ENCODE results near the gene EFS. TPM values are rescaled to one million over a fixed set of nuclear protein-coding genes. Genes with fewer than 3 reads are reported as not detected.

Gene EFS
- total RNA-seq, 6 experiments from 2014 or later, result 0.19 to 0.60 (median 0.39) TPM

DNA sequence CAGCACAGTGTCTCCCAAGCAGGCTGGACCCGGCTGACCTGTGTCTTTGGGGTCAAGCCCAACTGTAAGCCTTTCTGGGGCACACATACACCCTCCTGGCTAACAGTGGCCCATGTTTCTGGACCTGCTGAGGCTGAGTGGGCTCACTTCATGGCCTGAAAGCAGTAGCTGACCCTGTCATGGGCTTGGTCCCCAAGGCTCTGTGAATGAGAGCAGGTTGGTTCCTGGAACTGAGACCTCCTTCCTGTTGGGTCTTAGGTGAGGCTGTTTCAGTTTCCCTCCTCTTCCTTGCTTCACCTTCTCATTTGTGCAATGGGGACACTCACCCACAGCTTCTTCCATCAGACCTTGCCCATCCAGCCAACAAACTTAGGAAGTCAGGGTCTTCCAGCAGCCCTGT, 6.9 kb upstream of the EFS start:
- intact Hi-C loops (cut with DNase I), result loop anchor here in 1 of 2 donors (10.0 kb wide), 1 partner anchor 107 kb away; no protein-coding TSS in a partner anchor
- no peak for ATAC-seq
- WGBS (ENCODE audit: insufficient coverage, low coverage, low lambda C conversion rate, missing lambda C conversion rate), result no CpG with 5 or more reads among the region's 1 CpG
- no peak for DNase-seq
- no peak overlapping the region for H3K27ac ChIP-seq
- H3K4me3 ChIP-seq, result no peak overlapping the region
- H3K27me3 ChIP-seq, result no peaks in the 10 kb centered on the region
- H3K4me1 ChIP-seq, result no peaks in the 10 kb centered on the region
- TF ChIP-seq, protein P1, sequence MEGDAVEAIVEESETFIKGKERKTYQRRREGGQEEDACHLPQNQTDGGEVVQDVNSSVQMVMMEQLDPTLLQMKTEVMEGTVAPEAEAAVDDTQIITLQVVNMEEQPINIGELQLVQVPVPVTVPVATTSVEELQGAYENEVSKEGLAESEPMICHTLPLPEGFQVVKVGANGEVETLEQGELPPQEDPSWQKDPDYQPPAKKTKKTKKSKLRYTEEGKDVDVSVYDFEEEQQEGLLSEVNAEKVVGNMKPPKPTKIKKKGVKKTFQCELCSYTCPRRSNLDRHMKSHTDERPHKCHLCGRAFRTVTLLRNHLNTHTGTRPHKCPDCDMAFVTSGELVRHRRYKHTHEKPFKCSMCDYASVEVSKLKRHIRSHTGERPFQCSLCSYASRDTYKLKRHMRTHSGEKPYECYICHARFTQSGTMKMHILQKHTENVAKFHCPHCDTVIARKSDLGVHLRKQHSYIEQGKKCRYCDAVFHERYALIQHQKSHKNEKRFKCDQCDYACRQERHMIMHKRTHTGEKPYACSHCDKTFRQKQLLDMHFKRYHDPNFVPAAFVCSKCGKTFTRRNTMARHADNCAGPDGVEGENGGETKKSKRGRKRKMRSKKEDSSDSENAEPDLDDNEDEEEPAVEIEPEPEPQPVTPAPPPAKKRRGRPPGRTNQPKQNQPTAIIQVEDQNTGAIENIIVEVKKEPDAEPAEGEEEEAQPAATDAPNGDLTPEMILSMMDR (IDR thresholded peaks at IDR 0.05), result no peak
- TF ChIP-seq POLR2A (IDR thresholded peaks at IDR 0.05), result no peak
- H3K36me3 ChIP-seq, result no peaks in the 10 kb centered on the region
- H3K9me3 ChIP-seq, result no peaks in the 10 kb centered on the region

DNA sequence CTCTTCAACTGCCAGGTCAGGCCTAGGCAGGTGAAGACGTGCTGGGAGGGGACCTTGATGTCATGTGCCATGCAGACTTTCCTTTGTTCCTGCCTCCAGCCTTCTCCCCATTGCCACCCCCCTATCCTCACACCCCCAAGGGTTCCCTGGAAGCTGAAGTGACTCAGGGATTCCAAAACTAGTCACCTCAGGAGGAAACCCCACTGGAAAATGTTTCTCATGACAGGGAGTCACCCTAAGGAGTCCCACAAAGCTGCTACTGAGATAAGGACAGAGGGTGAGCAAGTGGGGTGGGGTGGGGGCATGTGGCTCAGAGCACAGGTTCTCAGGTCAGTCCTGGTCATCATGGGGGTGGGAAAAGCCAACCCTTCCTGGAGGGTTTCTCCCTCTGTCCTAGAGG, 5.2 kb upstream of the EFS start:
- TF ChIP-seq, protein P1 (IDR thresholded peaks at IDR 0.05), result no peak
- no peak for TF ChIP-seq POLR2A (IDR thresholded peaks at IDR 0.05)
- peaks cover 0 to 6% (median 0%) of the 10 kb centered on the region in 4 donors for H3K4me1 ChIP-seq
- no peak for DNase-seq
- H3K27ac ChIP-seq, result no peak overlapping the region
- 20% methylated on average over 1 of the region's 1 CpG for WGBS (ENCODE audit: insufficient coverage, low coverage, low lambda C conversion rate, missing lambda C conversion rate)
- no peak overlapping the region for H3K4me3 ChIP-seq
- no peaks in the 10 kb centered on the region for H3K9me3 ChIP-seq
- no peak for ATAC-seq
- H3K36me3 ChIP-seq, result no peaks in the 10 kb centered on the region
- intact Hi-C loops (cut with DNase I), result loop anchor here in 1 of 2 donors (10.0 kb wide), 1 partner anchor 105 kb away; no protein-coding TSS in a partner anchor
- peaks cover 0 to 9% of the 10 kb centered on the region in 2 donors for H3K27me3 ChIP-seq

DNA sequence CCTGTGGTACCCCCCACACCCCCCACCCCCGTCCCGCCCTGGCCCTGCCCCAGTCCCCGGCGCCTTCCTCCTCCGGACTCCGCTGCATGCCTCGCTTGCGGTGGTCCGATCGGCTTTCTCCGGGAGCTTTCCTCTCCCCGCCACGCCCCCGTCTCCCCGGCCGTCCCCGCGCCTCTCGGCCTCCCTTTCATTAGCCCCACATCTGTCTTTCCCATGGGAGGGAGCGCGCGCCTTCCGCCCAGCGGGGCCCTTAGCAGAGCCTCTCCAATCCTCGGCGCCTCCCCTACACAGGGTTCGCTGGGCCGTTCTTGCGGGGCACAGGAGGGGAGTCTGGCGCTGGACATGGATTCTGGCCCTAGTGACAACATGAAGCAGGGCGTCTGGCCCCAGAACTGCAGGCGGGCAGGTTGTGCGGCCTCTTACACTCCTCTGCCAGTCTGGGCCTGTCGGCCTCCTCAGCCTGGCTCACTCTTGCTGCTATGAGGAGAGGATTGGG, 1.5 kb upstream of the EFS start:
- Histone ChIP-seq H3K4me1 (peaks cover 0 to 12% (median 0%) of the 10 kb centered on the region in 4 donors), H3K4me3 (peak overlapping the region in 2 of 3 donors; percentile 14 to 35), H3K36me3 (no peaks in the 10 kb centered on the region), H3K27ac (peak overlapping the region in 1 of 3 donors; percentile 37), H3K27me3 (peaks cover 0 to 16% of the 10 kb centered on the region in 2 donors), H3K9me3 (no peaks in the 10 kb centered on the region)
- ATAC-seq (peak; percentile 28 to 56 (median 34)), DNase-seq (peak in 1 of 3 donors; percentile 55)
- 9% methylated on average over 14 of the region's 34 CpGs for WGBS (ENCODE audit: insufficient coverage, low coverage, low lambda C conversion rate, missing lambda C conversion rate)
- TF ChIP-seq, protein P1 (IDR thresholded peaks at IDR 0.05), result no peak
- TF ChIP-seq POLR2A (IDR thresholded peaks at IDR 0.05), result no peak
- intact Hi-C loops (cut with DNase I), result no loop called here

DNA sequence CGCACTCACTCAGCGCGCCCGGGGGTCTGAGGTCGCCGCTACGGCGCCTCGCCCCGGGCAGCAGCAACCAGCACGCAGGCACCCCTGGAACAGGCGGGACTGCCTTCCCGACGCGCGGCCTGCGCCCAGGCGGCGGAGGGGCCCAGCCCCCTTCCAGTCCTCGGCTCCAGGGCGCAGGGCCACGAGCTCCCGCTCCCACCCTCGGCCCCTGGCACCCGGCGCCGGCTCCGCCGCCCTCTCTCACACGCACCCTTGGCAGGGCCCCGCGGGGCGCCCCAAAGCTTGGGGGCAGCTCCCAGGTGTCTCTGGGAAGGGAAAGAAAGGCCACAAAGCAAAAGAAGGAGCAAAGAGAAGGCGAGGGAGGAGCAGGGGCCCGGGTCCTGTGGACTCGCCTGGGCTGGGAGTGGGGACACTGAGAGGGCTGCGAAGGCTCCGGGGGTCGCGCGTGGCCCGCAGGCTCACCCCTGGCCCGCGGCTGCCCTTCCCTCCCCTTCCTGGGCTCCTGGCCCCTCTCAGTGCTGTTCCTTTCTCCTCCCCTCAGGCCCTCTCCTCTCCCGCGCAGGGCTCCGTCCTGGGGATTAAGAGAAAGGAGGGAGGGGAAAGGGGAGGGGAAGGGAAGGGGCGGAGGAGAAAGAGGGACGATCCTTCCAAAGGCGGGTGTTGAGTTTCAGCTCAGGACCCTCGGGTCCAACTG, 907 bp upstream of the EFS start:
- peak; percentile 30 to 53 (median 44) for ATAC-seq
- H3K4me1 ChIP-seq, result peaks cover 0 to 12% (median 0%) of the 10 kb centered on the region in 4 donors
- no peaks in the 10 kb centered on the region for H3K36me3 ChIP-seq
- peak overlapping the region in 2 of 3 donors; percentile 14 to 35 for H3K4me3 ChIP-seq
- no peaks in the 10 kb centered on the region for H3K9me3 ChIP-seq
- 0% methylated on average over 21 of the region's 51 CpGs for WGBS (ENCODE audit: insufficient coverage, low coverage, low lambda C conversion rate, missing lambda C conversion rate)
- intact Hi-C loops (cut with DNase I), result no loop called here
- no peak for DNase-seq
- H3K27ac ChIP-seq, result peak overlapping the region; percentile 31 to 47 (median 47)
- H3K27me3 ChIP-seq, result peaks cover 0 to 16% of the 10 kb centered on the region in 2 donors
- TF ChIP-seq POLR2A (IDR thresholded peaks at IDR 0.05), result no peak
- TF ChIP-seq, protein P1 (IDR thresholded peaks at IDR 0.05), result no peak
